NCI-H2107 (cell line): ENCODE measurements around the gene ACOT7.

Source experiments
- DNase-seq: peaks from one replicate; lab custom pipeline; 2025; lab: John Stamatoyannopoulos, UW

The ACOT7 gene

DNA sequence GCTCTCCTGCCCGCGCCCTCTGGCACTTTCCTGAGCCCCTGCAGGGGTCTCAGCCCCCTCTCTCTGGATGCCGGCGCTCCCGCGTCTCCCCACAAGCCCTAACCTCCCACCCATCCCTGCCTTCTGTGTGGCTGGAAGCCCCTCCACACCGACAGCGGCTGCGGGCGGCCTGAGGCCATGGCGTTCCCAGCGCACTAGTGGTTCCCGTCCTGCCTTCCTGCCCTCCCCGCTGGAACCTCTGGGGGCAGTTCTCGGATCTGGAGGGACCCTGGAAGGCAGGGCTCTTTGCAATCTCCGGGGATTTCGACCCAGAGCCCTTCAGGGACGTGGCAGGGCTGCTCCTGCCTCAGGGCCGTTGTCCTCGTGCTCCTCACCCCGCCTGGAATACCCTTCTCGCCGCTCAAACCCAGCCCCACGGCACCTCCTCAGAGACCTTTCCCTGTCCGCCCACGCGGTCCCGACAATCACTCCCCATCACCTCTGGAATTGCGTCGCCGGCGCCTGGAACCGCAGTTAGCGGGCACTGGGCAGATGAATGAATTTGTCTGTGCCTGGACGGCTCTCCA lies 30.5 kb upstream of the ACOT7 start:
- no peak for DNase-seq

GRCh38 chr1:6423321-6423999 lies 29.9 kb upstream of the ACOT7 start:
- no peak for DNase-seq

DNA sequence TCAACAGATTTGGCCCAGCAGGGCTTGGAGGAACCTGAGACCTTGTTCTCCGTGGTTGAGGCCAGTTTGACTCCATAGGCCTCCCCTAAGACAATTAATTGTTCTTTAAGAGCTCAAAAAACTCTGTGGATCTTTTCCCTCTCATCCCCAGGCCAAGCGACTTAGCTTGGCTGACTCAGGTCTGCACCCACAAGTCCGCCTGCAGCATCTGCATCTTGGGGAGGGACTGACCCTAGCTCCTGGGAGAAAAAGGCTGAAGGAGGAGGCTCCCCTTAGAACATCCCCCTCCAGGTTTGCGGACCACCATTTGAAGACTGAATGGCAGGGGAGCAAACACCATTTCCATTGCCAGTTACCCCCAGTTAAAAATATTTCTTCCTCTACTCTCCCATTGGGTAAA lies 27.7 kb upstream of the ACOT7 start:
- DNase-seq = no peak

DNA sequence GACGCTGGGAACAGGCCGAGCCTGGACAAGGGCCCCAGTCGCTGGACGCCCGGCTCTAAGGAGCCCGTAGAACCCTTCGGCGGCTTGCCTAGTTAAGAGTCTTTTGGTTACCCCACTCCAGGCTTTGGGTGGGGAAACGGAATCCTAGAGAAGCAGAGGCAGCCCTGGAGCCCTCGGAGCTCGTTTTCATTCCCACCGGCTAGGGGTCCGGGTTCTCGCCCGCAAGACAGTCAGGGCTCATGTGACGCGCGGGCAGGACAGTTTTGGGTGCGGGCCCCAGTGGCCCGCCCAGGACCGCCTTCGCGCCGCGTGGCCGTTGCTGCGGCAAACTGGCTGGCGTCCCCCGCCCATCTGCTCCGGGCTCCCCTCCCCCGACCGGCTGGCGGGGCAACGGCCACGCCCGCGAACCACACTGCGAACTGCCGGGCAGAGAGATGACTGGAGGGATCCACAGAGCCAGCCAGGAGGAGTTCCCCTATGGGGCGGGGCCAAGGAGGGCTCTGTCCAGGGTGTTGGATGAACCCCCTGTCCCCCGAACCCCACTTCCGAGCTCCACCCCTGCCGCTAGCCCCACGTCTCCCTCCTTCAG lies 27.0 kb upstream of the ACOT7 start:
- no peak for DNase-seq

- no peak for DNase-seq
These were observed 26.4 kb upstream of the ACOT7 start, which contains the start of gene HES2 for GRCh38 chr1:6419804-6420453. Gene HES2 (minus strand): TSS chr1:6419919. CDS start chr1:6419820, 99 bp downstream.

GRCh38 chr1:6419397-6419803 lies 25.8 kb upstream of the ACOT7 start:
- DNase-seq = no peak

DNA sequence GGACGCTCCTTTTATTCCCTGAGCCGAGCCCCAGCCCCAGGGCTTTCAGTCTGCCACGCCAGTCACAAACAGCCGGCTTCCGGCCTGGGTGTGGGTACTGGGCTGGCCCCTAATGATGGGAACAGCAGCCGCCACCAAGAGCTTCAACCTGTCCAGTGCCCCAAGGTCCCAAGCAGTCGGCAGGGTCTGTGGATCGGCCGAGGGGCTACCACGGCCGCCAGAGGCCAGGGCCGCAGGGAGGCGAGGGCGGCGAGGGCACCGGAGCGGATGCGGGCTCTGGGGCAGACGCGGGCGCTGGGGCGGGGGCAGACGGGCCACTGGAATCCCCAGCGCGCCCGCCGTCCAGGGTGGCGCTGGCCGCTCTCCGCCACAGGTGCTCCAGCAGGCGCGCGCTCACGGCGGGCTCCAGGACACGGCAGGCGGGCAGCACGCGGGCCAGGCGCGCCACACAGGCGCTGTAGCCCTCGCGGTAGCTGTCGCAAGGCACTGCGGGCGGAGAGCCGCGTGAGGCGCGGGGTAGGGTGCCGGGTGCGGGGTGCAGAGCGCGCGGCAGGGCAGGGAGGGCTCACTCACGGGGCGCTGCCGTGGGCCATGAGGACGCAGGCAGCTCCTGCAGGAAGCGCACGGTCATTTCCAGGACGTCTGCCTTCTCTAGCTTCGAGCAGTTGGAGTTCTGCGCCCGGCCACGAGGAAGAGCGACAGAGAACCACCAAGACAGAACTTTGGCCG lies 25.3 kb upstream of the ACOT7 start:
- no peak for DNase-seq

DNA sequence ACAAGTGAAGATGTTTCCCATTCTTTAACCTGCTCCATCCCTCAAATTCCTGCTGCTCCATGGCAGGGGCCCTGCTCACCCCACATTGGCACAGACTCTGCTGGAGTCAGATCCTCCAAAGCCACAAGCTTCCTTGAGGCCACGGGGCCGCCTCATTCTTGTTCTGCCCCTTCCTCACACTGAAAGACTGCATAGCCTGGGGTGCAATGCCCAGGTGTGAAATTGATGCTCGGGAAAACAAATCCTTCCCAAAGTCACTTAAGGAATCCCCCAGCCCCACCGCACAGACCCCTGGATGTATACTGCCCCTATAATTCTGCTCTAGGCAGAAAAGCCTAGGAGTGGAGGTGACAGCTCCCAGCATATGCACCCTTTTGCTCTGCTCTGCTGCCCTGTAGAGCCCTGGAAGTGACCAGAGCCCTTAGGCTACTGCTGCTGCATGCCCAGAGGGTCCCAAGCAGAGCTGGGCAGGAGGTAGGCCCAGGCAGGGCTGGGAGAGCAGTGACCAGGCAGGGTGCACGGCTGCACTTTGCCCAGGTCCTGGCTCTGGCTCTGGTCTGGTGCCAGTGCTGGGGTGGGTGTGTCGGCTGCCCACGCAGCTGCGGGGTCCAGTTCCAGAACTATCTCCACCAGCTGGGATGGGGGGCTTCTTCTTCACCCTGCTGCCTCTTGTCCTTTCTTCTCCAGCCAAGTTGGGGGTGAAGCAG lies 24.5 kb upstream of the ACOT7 start:
- DNase-seq = no peak

DNA sequence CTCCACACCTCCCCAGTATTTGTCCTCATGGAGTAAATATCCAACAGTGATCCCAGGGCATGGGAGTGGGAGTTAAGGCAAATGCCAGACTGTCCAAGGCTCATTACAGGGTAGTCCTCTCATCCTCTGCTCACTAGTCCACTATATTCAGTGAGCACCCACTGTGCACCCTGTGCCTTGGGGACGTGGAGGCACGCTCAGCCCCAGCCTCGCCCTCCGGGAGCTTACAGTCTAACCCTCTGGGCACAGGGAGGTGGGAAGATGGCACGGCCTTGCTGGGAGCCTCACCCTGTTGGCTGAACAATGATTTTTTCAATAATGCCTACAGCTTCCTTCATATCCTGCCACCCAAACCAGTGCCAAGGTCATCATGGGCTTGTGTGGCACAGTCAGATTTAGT lies 23.3 kb upstream of the ACOT7 start:
- no peak for DNase-seq

GRCh38 chr1:6416295-6416656 lies 22.7 kb upstream of the ACOT7 start:
- DNase-seq = no peak

GRCh38 chr1:6414881-6415626 lies 21.5 kb upstream of the ACOT7 start:
- DNase-seq = no peak

DNA sequence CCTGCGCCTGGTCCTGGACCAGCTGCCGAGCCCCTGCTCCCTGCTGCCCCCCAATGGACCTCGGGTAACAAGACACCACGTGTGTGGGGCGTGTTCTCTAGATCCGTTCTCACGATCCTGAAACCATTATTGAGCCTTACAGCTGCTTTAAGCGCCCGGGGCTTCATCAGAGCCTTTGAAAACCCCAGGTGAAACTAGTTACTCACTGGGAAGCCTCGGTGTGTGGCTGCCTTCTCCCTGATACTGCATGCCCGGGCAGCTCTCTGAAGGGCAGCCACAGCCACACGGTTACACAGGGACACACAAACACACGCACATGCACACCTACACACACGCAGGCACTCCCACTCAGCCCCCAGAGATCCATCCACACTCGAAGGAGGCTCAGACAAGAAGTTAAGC lies 20.9 kb upstream of the ACOT7 start:
- DNase-seq = no peak

GRCh38 chr1:6412896-6413295 lies 19.3 kb upstream of the ACOT7 start:
- DNase-seq = no peak

GRCh38 chr1:6410248-6410893 lies 16.8 kb upstream of the ACOT7 start:
- DNase-seq = no peak

- no peak for DNase-seq
These were observed 16.2 kb upstream of the ACOT7 start for GRCh38 chr1:6409733-6410132.

GRCh38 chr1:6409053-6409452 lies 15.5 kb upstream of the ACOT7 start:
- DNase-seq = no peak

DNA sequence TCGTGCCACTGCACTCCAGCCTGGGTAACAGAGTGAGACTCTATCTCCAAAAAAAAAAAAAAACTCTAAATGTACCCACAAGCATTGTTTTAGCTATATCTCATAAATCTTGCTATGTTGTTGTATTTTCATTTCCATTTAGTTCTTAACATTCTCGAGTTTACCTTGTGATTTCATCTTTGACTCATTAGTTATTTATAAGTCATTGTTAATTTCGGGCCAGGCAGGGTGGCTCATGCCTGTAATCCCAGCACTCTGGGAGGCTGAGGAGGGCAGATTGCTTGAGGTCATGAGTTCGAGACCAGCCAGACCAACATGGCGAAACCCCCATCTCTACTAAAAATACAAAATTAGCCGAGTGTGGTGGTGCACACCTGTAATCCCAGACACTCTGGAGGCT lies 14.5 kb upstream of the ACOT7 start:
- no peak for DNase-seq

DNA sequence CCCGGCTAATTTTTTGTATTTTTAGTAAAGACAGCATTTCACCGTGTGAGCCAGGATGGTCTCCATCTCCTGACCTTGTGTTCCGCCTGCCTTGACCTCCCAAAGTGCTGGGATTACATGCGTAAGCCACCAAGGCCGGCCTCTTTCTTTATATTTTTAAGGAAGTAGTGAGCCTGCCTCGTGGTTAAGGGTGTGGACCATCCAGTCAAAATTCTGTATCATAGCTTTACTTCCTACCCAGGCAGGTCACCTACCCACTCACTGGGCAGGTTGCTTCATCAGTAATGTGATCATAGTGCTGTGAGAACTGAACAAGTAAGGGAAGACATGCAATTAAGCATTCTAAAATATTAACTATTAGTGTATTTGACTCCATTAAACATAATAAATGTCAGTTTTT lies 8.1 kb upstream of the ACOT7 start:
- DNase-seq = no peak

DNA sequence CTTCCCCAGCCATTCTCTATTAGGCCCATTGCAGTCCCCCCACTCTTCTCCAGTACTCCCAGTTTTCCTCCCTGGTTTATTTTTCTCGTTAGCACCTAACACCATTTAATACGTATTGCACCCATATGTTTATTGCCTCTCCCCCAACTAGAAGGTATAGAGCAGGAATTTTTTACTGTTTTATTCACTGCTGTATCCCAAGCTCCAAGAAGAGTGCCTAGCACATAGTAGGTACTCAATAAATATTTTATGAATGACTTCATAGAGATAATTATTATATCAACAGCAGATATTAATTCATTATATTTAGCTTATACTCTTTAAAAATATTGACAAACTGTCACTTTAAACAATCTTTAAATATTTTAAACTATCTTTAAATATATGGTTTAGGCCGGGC lies 5.7 kb upstream of the ACOT7 start:
- no peak for DNase-seq

- no peak for DNase-seq
These were observed 4.4 kb upstream of the ACOT7 start for GRCh38 chr1:6397844-6398441.
